H1 (cell line): Measurements from ENCODE around the gene CDH26. TPM values are rescaled to one million over a fixed set of nuclear protein-coding genes. Genes with fewer than 3 reads are reported as not detected.

Source experiments
- CTCF ChIA-PET: fragments of 300-600 bp; sonication (Branson Sonifier 250); formaldehyde crosslinking; loops from one replicate; lab custom pipeline; 2021; ENCODE audit not compliant: partially characterized antibody; lab: Charles Lee
- POLR2A ChIA-PET: fragments of 300-600 bp; sonication (Branson Sonifier 250); formaldehyde crosslinking; loops from one replicate; lab custom pipeline; 2021; ENCODE audit warnings: inconsistent platforms; ENCODE audit not compliant: partially characterized antibody; lab: Charles Lee
- DNase-seq, 2 experiments: peaks; one replicate each; pipeline versions ENCODE4 v3.0.0 to v3.0.0-alpha.2; 2010 to 2022; ENCODE audit warnings: low spot score in 2 of 2, low read depth in 1 of 2, mixed read lengths in 1 of 2
- FAIRE-seq: peaks from 2 replicates; lab custom pipeline; 2011; peaks lifted over from hg19 to GRCh38; lab: Jason Lieb, UNC
- H2AFZ ChIP-seq: 2 replicates; pipeline ENCODE4 v1.8.1; 2012; ENCODE audit warnings: low read length, inconsistent platforms
- H2AK5ac ChIP-seq: 2 replicates; pipeline ENCODE4 v1.6.1; 2013; ENCODE audit warnings: low read depth, low read length
- H2BK120ac ChIP-seq: replicated peaks from 2 replicates; pipeline ENCODE3; 2013; ENCODE audit warnings: low read depth, low read length, inconsistent platforms
- H2BK12ac ChIP-seq: 2 replicates; pipeline ENCODE4 v1.6.1; 2013; ENCODE audit warnings: low read depth, low read length
- H2BK15ac ChIP-seq: 2 replicates; pipeline ENCODE4 v1.6.1; 2013; ENCODE audit warnings: low read length
- H2BK20ac ChIP-seq: 2 replicates; pipeline ENCODE4 v1.6.1; 2013; ENCODE audit warnings: low read length
- H2BK5ac ChIP-seq: 2 replicates; pipeline ENCODE4 v1.6.1; 2013; ENCODE audit warnings: low read depth, low read length
- H3K14ac ChIP-seq: 2 replicates; pipeline ENCODE4 v1.6.1; 2013; ENCODE audit warnings: inconsistent platforms; ENCODE audit not compliant: insufficient read length
- H3K18ac ChIP-seq: 2 replicates; pipeline ENCODE4 v1.6.1; 2013; ENCODE audit warnings: low read length; ENCODE audit errors: extremely low read depth
- H3K23ac ChIP-seq: 2 replicates; pipeline ENCODE4 v1.6.1; 2013; ENCODE audit warnings: inconsistent platforms; ENCODE audit not compliant: insufficient read length
- H3K23me2 ChIP-seq: 2 replicates; pipeline ENCODE4 v1.6.1; 2013; ENCODE audit warnings: low read depth, low read length
- H3K27ac ChIP-seq: 2 replicates; pipeline ENCODE4 v1.6.1; 2011; ENCODE audit warnings: low read depth, low read length, inconsistent platforms
- H3K27me3 ChIP-seq, 4 experiments: replicated peaks in 1 of 4; 1 replicate in 1 of 4; 2 replicates in 3 of 4; pipeline versions ENCODE4 v1.6.1 to v1.8.1; 2011 to 2013; ENCODE audit warnings: low read length in 3 of 4, mild to moderate bottlenecking in 3 of 4, inconsistent platforms in 2 of 4, mixed read lengths in 2 of 4, moderate library complexity in 1 of 4; ENCODE audit not compliant: control insufficient read depth in 3 of 4, insufficient read depth in 3 of 4; ENCODE audit errors: extremely low read depth in 1 of 4
- H3K36me3 ChIP-seq, 4 experiments: 2 replicates each; pipeline versions ENCODE4 v1.6.1 to v1.8.1; 2011 to 2013; ENCODE audit warnings: mild to moderate bottlenecking in 4 of 4, low read length in 3 of 4, moderate library complexity in 2 of 4, control low read depth in 1 of 4, inconsistent platforms in 1 of 4; ENCODE audit not compliant: insufficient read depth in 4 of 4, control insufficient read depth in 2 of 4
- H3K4ac ChIP-seq: replicated peaks from 2 replicates; pipeline ENCODE3; 2013; ENCODE audit warnings: low read length, low read depth, mixed read lengths, inconsistent platforms; ENCODE audit not compliant: insufficient read length
- H3K4me1 ChIP-seq, 4 experiments: replicated peaks in 1 of 4; 1 replicate in 1 of 4; 2 replicates in 3 of 4; pipeline versions ENCODE4 v1.6.1 to v1.8.1; 2011 to 2013; ENCODE audit warnings: low read length in 3 of 4, inconsistent platforms in 2 of 4, mixed read lengths in 1 of 4; ENCODE audit not compliant: insufficient read depth in 4 of 4, control insufficient read depth in 3 of 4
- H3K4me2 ChIP-seq, 2 experiments: 2 replicates each; pipeline versions ENCODE4 v1.6.1 to v1.8.1; 2011 to 2013; ENCODE audit warnings: low read depth in 2 of 2, low read length in 2 of 2, control low read depth in 1 of 2, inconsistent platforms in 1 of 2, mild to moderate bottlenecking in 1 of 2; ENCODE audit not compliant: insufficient read depth in 1 of 2
- H3K4me3 ChIP-seq, 4 experiments: fragments of 200-600, 300-600 bp in 1 of 4; sonication (generic), shearing (Covaris generic), sonication (Bioruptor Twin) in 1 of 4; 2 replicates each; pipeline versions ENCODE4 v1.5.1 to v1.8.1; 2011 to 2016; ENCODE audit warnings: low read length in 4 of 4, low read depth in 3 of 4, control low read depth in 2 of 4, inconsistent platforms in 2 of 4, mild to moderate bottlenecking in 2 of 4, mixed read lengths in 1 of 4, moderate library complexity in 1 of 4; ENCODE audit not compliant: insufficient read depth in 2 of 4; ENCODE audit errors: extremely low read depth in 1 of 4
- H3K56ac ChIP-seq: replicated peaks from 2 replicates; pipeline ENCODE3; 2013; ENCODE audit warnings: low read depth, mild to moderate bottlenecking, mixed read lengths, low read length, inconsistent platforms; ENCODE audit not compliant: insufficient read length
- H3K79me1 ChIP-seq: 2 replicates; pipeline ENCODE4 v1.6.1; 2013; ENCODE audit warnings: low read depth, low read length, control low read depth
- H3K79me2 ChIP-seq, 2 experiments: 2 replicates each; pipeline versions ENCODE4 v1.6.1 to v1.8.1; 2012 to 2013; ENCODE audit warnings: low read length in 2 of 2, mild to moderate bottlenecking in 2 of 2, inconsistent platforms in 1 of 2; ENCODE audit not compliant: insufficient read depth in 2 of 2, control insufficient read depth in 1 of 2
- H3K9ac ChIP-seq, 4 experiments: replicated peaks in 1 of 4; 1 replicate in 1 of 4; 2 replicates in 3 of 4; pipeline versions ENCODE4 v1.6.1 to v1.8.1; 2011 to 2013; ENCODE audit warnings: low read depth in 3 of 4, low read length in 3 of 4, control low read depth in 2 of 4, mild to moderate bottlenecking in 2 of 4, moderate library complexity in 2 of 4, inconsistent platforms in 1 of 4; ENCODE audit errors: extremely low read depth in 1 of 4
- H3K9me3 ChIP-seq, 2 experiments: 2 replicates each; pipeline versions ENCODE4 v1.6.1 to v1.8.1; 2012 to 2013; ENCODE audit warnings: mild to moderate bottlenecking in 2 of 2, moderate library complexity in 2 of 2, control low read depth in 1 of 2, inconsistent platforms in 1 of 2, low read depth in 1 of 2, low read length in 1 of 2, mixed read lengths in 1 of 2; ENCODE audit not compliant: insufficient read depth in 2 of 2
- H4K20me1 ChIP-seq, 2 experiments: replicated peaks in 1 of 2; 2 replicates each; pipeline versions ENCODE3 to v1.8.1; 2011 to 2013; ENCODE audit warnings: inconsistent platforms in 2 of 2, low read length in 2 of 2, mild to moderate bottlenecking in 1 of 2; ENCODE audit not compliant: insufficient read depth in 2 of 2, control insufficient read depth in 1 of 2
- H4K5ac ChIP-seq: 2 replicates; pipeline ENCODE4 v1.6.1; 2013; ENCODE audit warnings: low read length, low read depth, mixed read lengths, inconsistent platforms; ENCODE audit not compliant: insufficient read length
- H4K8ac ChIP-seq: 2 replicates; pipeline ENCODE4 v1.8.0; 2013; ENCODE audit warnings: mild to moderate bottlenecking, moderate library complexity, low read length, inconsistent platforms; ENCODE audit not compliant: insufficient read depth; ENCODE audit errors: extremely low read depth
- H4K91ac ChIP-seq: replicated peaks from 2 replicates; pipeline ENCODE3; 2013; ENCODE audit warnings: low read length, mixed read lengths, inconsistent platforms; ENCODE audit not compliant: insufficient read length
- BACH1 ChIP-seq: IDR thresholded peaks from 2 replicates; pipeline ENCODE4 v1.6.1; 2012; ENCODE audit warnings: low read length, improper control_type of control experiment
- BRCA1 ChIP-seq: IDR thresholded peaks from 2 replicates; pipeline ENCODE4 v1.6.1; 2012; ENCODE audit warnings: low read depth, low read length, improper control_type of control experiment
- EZH2 ChIP-seq: fragments of 200-600 bp; sonication (generic); IDR thresholded peaks from 2 replicates; pipeline ENCODE4 v1.7.1; 2012; ENCODE audit warnings: low read depth, mild to moderate bottlenecking, moderate library complexity, low read length, inconsistent platforms; ENCODE audit not compliant: severe bottlenecking
- KDM5A ChIP-seq: fragments of 200-600 bp; IDR thresholded peaks from 2 replicates; pipeline ENCODE4 v1.7.1; 2012; ENCODE audit warnings: mild to moderate bottlenecking, low read length, inconsistent platforms, mixed read lengths
- TAF7 ChIP-seq: optimal IDR thresholded peaks from 2 replicates; pipeline ENCODE3; 2011; ENCODE audit warnings: low read depth, mild to moderate bottlenecking, inconsistent platforms, low read length, moderate library complexity, borderline replicate concordance
- WGBS, 2 experiments: shearing (Covaris generic) in 1 of 2; methylation state at CpG; one replicate each; pipeline versions ENCODE4 v1.1.6 to v1.1.7; 2013 to 2015; ENCODE audit warnings: low lambda C conversion rate in 2 of 2, mixed read lengths in 2 of 2, inconsistent platforms in 1 of 2, low coverage in 1 of 2, missing lambda C conversion rate in 1 of 2; ENCODE audit not compliant: insufficient replicate concordance in 2 of 2, insufficient coverage in 1 of 2, insufficient read length in 1 of 2; ENCODE audit errors: extremely low coverage in 1 of 2, missing lambda C conversion rate in 1 of 2; 5-methylcytosine and 5-hydroxymethylcytosine counted together
- polyA plus RNA-seq, 7 experiments: library from polyadenylated mRNA; depleted of rRNA in 3 of 7; stranded (reverse) in 5 of 7; unstranded in 2 of 7; fragments of >200 nt in 5 of 7; fragments of 200-250 nt in 2 of 7; gene quantifications; 1 replicate in 5 of 7; 2 replicates in 1 of 7; 4 replicates in 1 of 7; pipeline versions ENCODE4 v1.2.1 to v1.2.3, GENCODE V29; 2011 to 2013; ENCODE audit warnings: missing spikeins in 2 of 7, mixed read lengths in 2 of 7
- total RNA-seq: library from RNA; stranded (reverse); fragmentation: NEBNext Ultra II Directional; extraction: Animal tissue kit (Norgen Biotek cat#: 25700); gene quantifications from 2 replicates; pipeline ENCODE4 v1.2.1, GENCODE V29; 2021

CDH26 gene
- total and polyA plus RNA-seq, 2 of the 8 experiments (the other 6 are each of a cell fraction or from before 2014, with no cell fraction given): 1.5 to 1.7 TPM

DNA sequence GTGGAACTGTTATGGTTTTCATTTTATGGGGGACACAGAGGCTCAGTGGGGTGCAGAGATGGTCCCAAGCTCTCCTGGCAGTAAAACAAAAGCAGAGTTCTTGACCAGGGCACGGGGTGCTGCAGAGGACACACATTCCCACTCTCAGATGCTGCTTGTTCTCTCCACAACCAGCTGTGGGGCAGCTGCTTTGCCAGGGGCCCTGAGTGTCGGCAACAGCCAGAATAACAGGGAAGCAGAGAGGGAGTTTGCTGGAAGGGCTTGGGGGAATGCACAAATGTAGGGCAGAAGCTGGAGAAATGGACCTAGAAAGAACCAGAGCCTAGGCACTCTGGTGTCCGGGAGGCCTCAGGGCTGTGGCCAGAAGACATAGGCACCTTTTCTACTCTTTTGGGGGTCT is 93.7 kb downstream of the CDH26 start:
- H3K36me3 ChIP-seq: no peaks in the 10 kb centered on the region
- 88% methylated on average over 3 of the region's 3 CpGs; no CpG with 5 or more reads in 1 of the 2 experiments for WGBS, 2 experiments
- H3K4me1 ChIP-seq: no peaks in the 10 kb centered on the region
- no peak overlapping the region for H3K4me3 ChIP-seq
- H2BK12ac ChIP-seq: no peak overlapping the region
- no peaks in the 10 kb centered on the region for H3K79me1 ChIP-seq
- H4K20me1 ChIP-seq: no peaks in the 10 kb centered on the region
- no peaks in the 10 kb centered on the region for H3K9me3 ChIP-seq
- DNase-seq: no peak
- no peak overlapping the region for H4K8ac ChIP-seq
- H3K23me2 ChIP-seq: no peaks in the 10 kb centered on the region
- H2BK5ac ChIP-seq: no peak overlapping the region
- H3K27me3 ChIP-seq: no peaks in the 10 kb centered on the region; a peak in 1 of 7 replicates
- no peak overlapping the region for H3K56ac ChIP-seq
- CTCF ChIA-PET: interaction anchor here (0.7 to 1.8 kb wide), 6 partner anchors 10 to 212 kb away, joined by 3 to 6 read pairs (median 3); no protein-coding TSS in a partner anchor
- no peak overlapping the region for H3K4me2 ChIP-seq
- no peak overlapping the region for H3K9ac ChIP-seq
- H4K5ac ChIP-seq: no peak overlapping the region
- no peak overlapping the region for H2AFZ ChIP-seq
- no peak overlapping the region for H3K18ac ChIP-seq
- POLR2A ChIA-PET: no interaction called here
- no peak overlapping the region for H2BK20ac ChIP-seq
- no peaks in the 10 kb centered on the region for H3K79me2 ChIP-seq
- no peak overlapping the region for H2BK15ac ChIP-seq
- no peak overlapping the region for H3K4ac ChIP-seq
- H3K23ac ChIP-seq: no peak overlapping the region
- H4K91ac ChIP-seq: no peak overlapping the region
- TF ChIP-seq KDM5A (no peak), TAF7 (no peak), BACH1 (no peak), BRCA1 (no peak), EZH2 (no peak)
- TF ChIP-seq, all 59 proteins: peak for 0
- Histone ChIP-seq H2AK5ac (no peak overlapping the region), H3K27ac (no peak overlapping the region), H2BK120ac (no peak overlapping the region), H3K14ac (no peak overlapping the region)
- FAIRE-seq: no peak
